Hypothalamus (tissue), 51 donors: ENCODE data around the gene ITGAL.
"Not testable (repeated sequence)": the region's sequence is repeated elsewhere in the genome, so short reads cannot be mapped to it uniquely, and the experiment has no call there.

ENCODE experiments used
- DNase-seq, 51 donors: peaks; one replicate each; lab custom pipeline; 2025; lab: John Stamatoyannopoulos, UW

Gene ITGAL

DNA sequence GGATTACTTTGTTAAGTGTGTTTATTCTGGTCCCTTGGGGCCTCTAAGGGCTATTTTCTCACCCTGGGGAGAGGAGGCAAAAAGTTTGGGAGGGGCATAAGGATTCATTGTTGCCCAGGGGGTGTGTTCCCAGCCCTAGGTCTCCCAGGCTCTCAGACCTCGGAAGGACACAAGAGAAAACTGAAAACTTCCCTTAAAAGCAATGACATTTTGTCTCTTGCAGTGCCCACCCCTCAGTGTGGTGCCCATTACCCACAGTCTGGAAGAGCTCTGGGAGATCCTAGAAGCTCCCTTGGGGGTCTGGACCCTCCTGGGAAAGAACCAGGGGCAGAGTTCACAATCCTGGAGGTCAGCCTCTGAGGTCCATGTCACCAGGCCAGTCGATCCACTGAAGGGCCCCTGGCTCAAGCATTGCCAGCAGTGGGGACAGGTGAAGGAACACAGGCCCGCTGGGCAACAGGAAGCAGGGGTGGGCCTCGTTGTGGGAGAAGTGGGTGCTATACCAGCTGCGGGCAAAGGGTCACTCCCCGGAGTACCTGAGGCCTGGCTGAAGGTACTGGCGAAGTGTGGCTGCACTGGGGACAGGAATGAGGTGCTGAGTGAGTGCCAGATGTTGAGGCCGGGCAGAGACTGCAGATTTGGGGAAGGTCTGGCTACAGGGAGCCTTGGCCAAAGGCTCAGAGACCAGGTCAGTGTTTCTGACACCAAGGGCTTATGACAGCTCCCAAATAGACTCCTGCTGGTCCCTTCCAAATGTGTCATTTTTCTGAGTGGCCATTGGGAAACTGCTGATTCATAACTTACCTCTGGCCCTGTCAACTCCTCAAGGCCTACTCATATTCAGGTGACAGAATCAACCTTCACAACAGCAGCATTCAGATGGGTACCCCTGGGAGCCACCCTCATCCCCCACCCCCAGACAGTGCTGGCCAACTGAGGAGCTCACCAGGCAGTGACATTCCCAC is 66.7 kb downstream of the ITGAL start:
- no peak for DNase-seq

- DNase-seq = not testable (repeated sequence)
These were observed 67.5 kb downstream of the ITGAL start for GRCh38 chr16:30539986-30540526.

- not testable (repeated sequence) for DNase-seq
These were observed 68.4 kb downstream of the ITGAL start for GRCh38 chr16:30540916-30541464.

- DNase-seq = no peak
These were observed 69.2 kb downstream of the ITGAL start for GRCh38 chr16:30541502-30542329.

GRCh38 chr16:30543067-30543466 is 70.5 kb downstream of the ITGAL start:
- DNase-seq = no peak

DNA sequence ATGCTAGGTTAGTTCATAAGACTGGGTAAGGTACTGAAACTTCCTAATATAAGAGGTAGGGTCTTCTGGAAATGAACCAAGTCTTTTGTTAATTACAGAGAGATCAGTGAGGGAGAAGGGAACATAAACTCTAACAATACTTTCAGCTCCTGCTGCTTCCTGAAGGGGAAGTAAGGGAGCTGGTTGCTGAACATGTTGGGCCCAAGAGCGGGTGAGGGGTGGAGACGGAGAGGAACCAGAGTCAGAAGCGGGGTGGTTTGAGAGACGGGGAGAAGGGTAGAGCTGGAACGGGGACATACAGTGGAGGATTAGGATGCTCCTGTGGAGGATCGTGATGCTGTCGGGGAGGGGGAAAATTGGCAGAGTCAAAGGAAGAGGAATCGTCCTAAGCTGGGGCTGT is 73.6 kb downstream of the ITGAL start:
- DNase-seq = no peak

- DNase-seq = no peak
These were observed 76.1 kb downstream of the ITGAL start for GRCh38 chr16:30548416-30549253.

DNA sequence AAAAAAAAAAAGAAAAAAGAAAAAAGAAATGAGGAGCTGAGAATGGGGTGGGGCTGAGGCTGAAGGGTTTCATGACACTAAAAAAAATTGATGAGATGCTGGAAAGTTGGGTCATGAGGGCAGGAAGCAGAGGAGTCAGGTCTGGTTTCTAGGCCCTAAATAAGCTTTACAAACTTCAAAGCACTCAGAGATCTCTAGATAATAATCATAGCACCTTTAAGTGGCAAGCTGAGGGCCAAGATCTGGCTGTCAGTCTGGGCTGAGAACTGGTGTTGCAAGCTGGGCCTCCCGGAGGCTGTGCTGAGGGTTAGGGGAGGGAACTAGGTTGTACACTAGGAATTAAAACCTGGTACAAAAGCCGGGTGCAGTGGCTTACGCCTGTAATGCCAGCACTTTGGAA is 79.2 kb downstream of the ITGAL start:
- DNase-seq = no peak

DNA sequence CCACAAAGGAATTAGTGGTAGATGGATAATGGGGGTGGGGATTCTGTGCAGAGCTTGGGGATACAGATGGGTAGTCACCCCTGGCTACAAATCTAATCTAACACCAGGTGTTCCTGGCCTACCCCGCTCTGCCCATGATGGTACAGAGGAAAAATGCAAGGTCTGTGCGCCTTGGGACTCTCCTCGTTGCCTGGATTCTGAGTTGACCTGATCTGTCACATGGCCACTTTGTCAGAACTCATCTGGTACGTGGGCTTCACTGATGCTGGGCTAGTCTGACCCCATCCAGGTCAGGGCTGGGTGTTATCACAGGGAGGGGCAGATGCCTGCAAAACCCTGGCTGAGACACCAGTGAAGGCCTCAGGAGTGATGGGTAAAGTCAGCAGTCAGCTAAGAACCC is 80.4 kb downstream of the ITGAL start:
- DNase-seq = no peak

- no peak for DNase-seq
These were observed 80.9 kb downstream of the ITGAL start for GRCh38 chr16:30553393-30553899.

- no peak for DNase-seq
These were observed 82.2 kb downstream of the ITGAL start for GRCh38 chr16:30554557-30555314.

DNA sequence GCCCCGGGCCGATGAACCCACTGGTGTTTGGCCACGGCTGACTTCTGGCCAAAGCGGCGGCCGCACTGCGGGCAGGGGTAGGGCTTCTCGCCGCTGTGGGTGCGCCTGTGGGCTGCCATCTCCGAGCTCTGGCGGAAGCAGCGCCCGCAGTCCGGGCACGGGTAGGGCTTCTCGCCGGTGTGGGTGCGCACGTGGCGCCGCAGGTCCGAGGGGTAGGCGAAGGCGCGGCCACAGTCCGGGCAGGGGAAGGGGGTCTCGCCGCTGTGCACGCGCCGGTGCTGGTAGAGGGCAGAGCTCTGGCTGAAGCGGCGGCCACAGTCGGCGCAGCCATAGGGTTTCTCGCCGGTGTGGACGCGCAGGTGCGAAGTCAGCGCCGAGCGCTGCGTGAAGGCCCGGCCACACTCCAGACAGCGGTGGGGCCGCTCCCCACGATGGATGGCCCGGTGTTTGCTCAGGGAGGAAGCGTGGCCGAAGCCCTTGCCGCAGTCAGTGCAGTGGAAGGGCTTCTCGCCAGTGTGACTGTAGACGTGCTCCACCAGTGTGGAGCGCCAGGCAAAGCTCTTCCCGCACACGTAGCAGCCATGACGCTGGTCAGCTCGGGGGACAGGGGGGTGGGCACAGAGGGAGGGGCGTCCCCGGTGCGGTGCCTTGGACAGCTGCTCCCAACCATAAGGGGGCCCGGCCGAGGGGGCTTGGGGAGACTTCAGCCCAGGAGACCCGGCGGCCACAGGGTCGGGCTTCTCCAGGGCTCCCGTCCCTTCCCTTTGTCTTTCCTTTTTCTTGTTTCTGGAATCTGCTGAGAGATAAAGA is 83.0 kb downstream of the ITGAL start:
- DNase-seq = no peak

DNA sequence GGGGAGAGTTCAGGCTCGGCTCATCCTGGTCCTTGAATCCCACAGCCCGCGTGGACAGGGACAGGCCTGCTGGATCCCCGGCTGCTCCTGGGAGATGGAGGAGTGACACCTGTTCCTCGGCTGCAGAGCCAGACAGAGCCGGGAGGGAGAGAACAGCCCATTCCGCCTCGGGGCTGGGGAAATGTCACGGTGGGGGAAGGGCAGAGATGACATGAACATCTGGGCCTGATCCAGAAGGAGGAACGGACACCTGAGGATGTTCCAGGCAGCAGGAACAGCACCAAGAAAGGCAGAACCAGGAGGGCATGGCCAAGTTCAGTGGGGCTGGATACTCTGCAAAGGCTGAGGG is 83.6 kb downstream of the ITGAL start:
- DNase-seq = no peak

GRCh38 chr16:30557707-30557956 is 85.1 kb downstream of the ITGAL start:
- DNase-seq = peak in 4 of 51 donors; percentile 26 to 60 (median 36)

DNA sequence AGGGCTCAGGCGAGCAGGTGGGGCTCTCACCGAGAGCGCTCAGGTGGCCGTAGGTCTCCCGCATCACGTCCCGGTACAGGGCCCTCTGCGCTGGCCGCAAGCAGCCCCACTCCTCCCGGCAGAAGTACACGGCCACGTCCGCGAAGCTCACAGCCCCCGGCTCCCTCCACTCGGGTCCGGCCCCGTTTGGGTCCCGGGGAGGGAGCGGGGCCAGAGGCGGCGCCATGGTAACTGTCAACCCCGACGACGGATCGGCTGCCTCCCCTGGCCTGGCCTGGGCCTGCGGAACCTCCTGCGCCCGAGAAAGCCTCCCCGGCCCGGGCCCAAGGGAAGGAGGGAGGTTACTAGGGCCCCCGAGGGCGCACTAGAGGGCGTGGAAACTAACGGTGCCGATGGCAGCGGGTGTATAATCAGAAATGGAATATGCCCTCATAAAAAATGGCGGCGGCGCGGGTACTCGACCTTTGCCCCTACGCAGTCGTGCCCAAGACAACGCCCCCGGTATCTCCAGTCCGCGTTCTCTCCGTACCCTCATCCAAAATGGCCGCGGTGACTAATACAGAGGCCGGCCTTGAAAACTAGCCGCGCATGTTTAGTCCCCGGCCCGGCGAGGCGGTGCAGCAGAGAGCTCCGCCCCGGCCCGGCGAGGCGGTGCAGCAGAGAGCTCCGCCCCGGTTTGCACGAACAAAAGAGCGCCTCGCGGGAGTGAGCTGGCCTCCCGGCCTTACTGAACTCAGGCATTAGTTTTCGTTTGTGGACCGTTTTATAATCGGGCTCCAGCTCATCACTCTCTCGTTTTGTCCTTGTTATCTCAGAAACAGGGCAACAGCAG is 85.6 kb downstream of the ITGAL start, which contains the start of gene ZNF764:
Gene ZNF764 (minus strand): TSS at position 418 of the 832 bp plus-strand sequence. CDS start 192 bp downstream, at position 226.
- peak; percentile 72 to 99 (median 96) for DNase-seq

- DNase-seq = no peak
These were observed 86.3 kb downstream of the ITGAL start for GRCh38 chr16:30558789-30559377.

GRCh38 chr16:30559690-30560089 is 87.1 kb downstream of the ITGAL start:
- DNase-seq = no peak
